ENCODE results near the gene RAB39A. TPM values are rescaled to one million over a fixed set of nuclear protein-coding genes. Genes with fewer than 3 reads are reported as not detected.

The RAB39A gene
- total and polyA plus RNA-seq, 4 donors: 0.14 to 3.5 (median 0.92) TPM

DNA sequence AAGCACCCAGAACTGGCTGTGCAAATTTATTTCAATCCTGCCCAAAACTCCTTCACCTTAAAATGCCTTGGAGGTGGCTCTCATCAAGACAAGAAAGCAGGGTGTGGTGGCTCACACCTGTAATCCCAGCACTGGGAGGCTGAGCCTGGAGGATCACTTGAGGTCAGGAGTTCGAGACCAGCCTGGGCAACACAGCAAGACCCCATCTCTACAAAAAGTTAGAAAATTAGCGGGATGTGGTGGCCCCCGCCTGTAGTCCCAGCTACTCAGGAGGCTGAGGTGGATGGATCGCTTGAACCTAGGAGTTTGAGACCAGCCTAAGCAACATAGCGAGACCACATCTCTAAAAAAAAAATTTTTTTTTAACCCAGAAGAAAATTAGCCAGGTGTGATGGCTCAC, 689 bp upstream of the RAB39A start:
- WGBS: 83% methylated on average over 5 of the region's 5 CpGs
- Histone ChIP-seq H3K4me3 (ENCODE audit: low read depth in 1 of 3, low read length in 3 of 3) (no peak overlapping the region), H3K27ac (ENCODE audit: low read depth in 1 of 2, low read length in 2 of 2) (no peak overlapping the region)

DNA sequence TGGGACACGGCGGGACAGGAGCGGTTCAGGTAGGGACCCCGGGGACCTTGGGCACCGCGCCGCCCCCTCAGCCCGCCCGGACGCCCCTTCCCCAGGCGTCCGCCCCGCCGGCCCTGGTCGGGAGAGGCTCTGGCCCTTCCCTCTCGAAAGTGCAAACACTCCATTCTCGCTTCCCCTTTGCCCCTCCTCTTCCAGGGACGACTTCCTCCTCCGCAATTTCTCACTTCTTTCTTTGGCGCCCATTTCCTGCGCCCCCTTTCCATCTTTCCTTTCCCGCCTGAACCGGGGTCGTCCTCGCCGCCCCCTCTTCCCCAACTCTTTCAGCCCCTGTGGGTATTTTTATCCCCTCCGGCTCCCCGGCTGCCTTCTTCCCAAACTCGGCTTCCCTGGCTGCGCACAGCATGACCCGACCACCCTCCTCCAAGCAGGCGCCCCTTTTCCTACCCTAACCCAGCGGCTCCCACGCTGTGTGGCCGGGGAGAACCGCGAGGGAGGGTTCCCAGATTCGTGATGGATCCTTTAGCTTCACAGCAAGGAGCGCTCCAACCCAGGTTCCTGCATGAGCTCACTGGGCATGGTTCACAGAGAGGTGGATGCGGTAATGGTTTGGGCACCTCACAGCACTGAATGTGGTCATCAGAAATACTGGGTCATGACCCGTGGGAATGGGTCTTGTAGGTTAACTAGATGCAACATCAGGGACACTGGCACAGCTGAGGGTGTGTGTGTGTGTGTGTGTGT, 689 bp downstream of the RAB39A start:
- peaks cover 0 to 8% (median 4%) of the 10 kb centered on the region in 4 donors for H3K4me1 ChIP-seq (ENCODE audit: control insufficient read depth in 4 of 4, insufficient read depth in 4 of 4, low read length in 3 of 4)
- TF ChIP-seq JUND (IDR thresholded peaks at IDR 0.05) (no peak), RXRA (IDR thresholded peaks at IDR 0.05) (no peak), HNF4G (IDR thresholded peaks at IDR 0.05) (no peak), SP1 (IDR thresholded peaks at IDR 0.05) (no peak), EGR1 (IDR thresholded peaks at IDR 0.05; ENCODE audit: low read depth in 2 of 2) (no peak), FOXA2 (IDR thresholded peaks at IDR 0.05) (no peak), HNF4A (conservative IDR thresholded peaks at IDR 0.05) (no peak), FOXA1 (IDR thresholded peaks at IDR 0.05) (no peak), TAF1 (conservative IDR thresholded peaks at IDR 0.05) (no peak), NR2F2 (IDR thresholded peaks at IDR 0.05) (no peak), RAD21 (IDR thresholded peaks at IDR 0.05) (no peak)
- TF ChIP-seq, protein P1, sequence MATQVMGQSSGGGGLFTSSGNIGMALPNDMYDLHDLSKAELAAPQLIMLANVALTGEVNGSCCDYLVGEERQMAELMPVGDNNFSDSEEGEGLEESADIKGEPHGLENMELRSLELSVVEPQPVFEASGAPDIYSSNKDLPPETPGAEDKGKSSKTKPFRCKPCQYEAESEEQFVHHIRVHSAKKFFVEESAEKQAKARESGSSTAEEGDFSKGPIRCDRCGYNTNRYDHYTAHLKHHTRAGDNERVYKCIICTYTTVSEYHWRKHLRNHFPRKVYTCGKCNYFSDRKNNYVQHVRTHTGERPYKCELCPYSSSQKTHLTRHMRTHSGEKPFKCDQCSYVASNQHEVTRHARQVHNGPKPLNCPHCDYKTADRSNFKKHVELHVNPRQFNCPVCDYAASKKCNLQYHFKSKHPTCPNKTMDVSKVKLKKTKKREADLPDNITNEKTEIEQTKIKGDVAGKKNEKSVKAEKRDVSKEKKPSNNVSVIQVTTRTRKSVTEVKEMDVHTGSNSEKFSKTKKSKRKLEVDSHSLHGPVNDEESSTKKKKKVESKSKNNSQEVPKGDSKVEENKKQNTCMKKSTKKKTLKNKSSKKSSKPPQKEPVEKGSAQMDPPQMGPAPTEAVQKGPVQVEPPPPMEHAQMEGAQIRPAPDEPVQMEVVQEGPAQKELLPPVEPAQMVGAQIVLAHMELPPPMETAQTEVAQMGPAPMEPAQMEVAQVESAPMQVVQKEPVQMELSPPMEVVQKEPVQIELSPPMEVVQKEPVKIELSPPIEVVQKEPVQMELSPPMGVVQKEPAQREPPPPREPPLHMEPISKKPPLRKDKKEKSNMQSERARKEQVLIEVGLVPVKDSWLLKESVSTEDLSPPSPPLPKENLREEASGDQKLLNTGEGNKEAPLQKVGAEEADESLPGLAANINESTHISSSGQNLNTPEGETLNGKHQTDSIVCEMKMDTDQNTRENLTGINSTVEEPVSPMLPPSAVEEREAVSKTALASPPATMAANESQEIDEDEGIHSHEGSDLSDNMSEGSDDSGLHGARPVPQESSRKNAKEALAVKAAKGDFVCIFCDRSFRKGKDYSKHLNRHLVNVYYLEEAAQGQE (IDR thresholded peaks at IDR 0.05): no peak
- TF ChIP-seq, protein P2, sequence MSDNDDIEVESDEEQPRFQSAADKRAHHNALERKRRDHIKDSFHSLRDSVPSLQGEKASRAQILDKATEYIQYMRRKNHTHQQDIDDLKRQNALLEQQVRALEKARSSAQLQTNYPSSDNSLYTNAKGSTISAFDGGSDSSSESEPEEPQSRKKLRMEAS (IDR thresholded peaks at IDR 0.05): no peak
- TF ChIP-seq, protein P3, sequence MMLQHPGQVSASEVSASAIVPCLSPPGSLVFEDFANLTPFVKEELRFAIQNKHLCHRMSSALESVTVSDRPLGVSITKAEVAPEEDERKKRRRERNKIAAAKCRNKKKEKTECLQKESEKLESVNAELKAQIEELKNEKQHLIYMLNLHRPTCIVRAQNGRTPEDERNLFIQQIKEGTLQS (IDR thresholded peaks at IDR 0.05): no peak
- H3K4me3 ChIP-seq (ENCODE audit: low read depth in 1 of 3, low read length in 3 of 3): peak overlapping the region; percentile 33 to 49 (median 36)
- DNase-seq (ENCODE audit: low spot score): no peak
- H3K27me3 ChIP-seq (ENCODE audit: control insufficient read depth in 4 of 4, insufficient read depth in 4 of 4, low read length in 3 of 4): peaks cover 0 to 5% (median 1%) of the 10 kb centered on the region in 4 donors
- WGBS: 3% methylated on average over 41 of the region's 41 CpGs
- H3K9me3 ChIP-seq (ENCODE audit: control insufficient read depth in 4 of 4, low read length in 3 of 4): peaks cover 0 to 3% (median 0%) of the 10 kb centered on the region in 4 donors
- H3K36me3 ChIP-seq (ENCODE audit: control insufficient read depth in 4 of 4, insufficient read depth in 3 of 4, low read depth in 1 of 4, low read length in 3 of 4): no peaks in the 10 kb centered on the region
- no peak overlapping the region for H3K9ac ChIP-seq (ENCODE audit: low read depth in 1 of 2, low read length in 2 of 2)
- peak overlapping the region; percentile 23 to 31 for H3K27ac ChIP-seq (ENCODE audit: low read depth in 1 of 2, low read length in 2 of 2)

More for the DNA sequence above, 689 bp upstream of the RAB39A start:
- H3K9ac ChIP-seq (ENCODE audit: low read depth in 1 of 2, low read length in 2 of 2): no peak overlapping the region
- peaks cover 0 to 8% (median 4%) of the 10 kb centered on the region in 4 donors for H3K4me1 ChIP-seq (ENCODE audit: control insufficient read depth in 4 of 4, insufficient read depth in 4 of 4, low read length in 3 of 4)
- no peaks in the 10 kb centered on the region for H3K36me3 ChIP-seq (ENCODE audit: control insufficient read depth in 4 of 4, insufficient read depth in 3 of 4, low read depth in 1 of 4, low read length in 3 of 4)
- DNase-seq (ENCODE audit: low spot score): no peak
- H3K9me3 ChIP-seq (ENCODE audit: control insufficient read depth in 4 of 4, low read length in 3 of 4): peaks cover 0 to 3% (median 0%) of the 10 kb centered on the region in 4 donors
- peaks cover 0 to 5% (median 1%) of the 10 kb centered on the region in 4 donors for H3K27me3 ChIP-seq (ENCODE audit: control insufficient read depth in 4 of 4, insufficient read depth in 4 of 4, low read length in 3 of 4)
- TF ChIP-seq HNF4G (IDR thresholded peaks at IDR 0.05) (no peak), NR2F2 (IDR thresholded peaks at IDR 0.05) (no peak), YY1 (IDR thresholded peaks at IDR 0.05) (no peak)
- TF ChIP-seq, protein P4, sequence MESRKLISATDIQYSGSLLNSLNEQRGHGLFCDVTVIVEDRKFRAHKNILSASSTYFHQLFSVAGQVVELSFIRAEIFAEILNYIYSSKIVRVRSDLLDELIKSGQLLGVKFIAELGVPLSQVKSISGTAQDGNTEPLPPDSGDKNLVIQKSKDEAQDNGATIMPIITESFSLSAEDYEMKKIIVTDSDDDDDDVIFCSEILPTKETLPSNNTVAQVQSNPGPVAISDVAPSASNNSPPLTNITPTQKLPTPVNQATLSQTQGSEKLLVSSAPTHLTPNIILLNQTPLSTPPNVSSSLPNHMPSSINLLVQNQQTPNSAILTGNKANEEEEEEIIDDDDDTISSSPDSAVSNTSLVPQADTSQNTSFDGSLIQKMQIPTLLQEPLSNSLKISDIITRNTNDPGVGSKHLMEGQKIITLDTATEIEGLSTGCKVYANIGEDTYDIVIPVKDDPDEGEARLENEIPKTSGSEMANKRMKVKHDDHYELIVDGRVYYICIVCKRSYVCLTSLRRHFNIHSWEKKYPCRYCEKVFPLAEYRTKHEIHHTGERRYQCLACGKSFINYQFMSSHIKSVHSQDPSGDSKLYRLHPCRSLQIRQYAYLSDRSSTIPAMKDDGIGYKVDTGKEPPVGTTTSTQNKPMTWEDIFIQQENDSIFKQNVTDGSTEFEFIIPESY (IDR thresholded peaks at IDR 0.05): no peak
